ENCODE results near the gene SMAD1.

SMAD1 gene

GRCh38 chr4:145589916-145590702 lies 108.5 kb downstream of the SMAD1 start:
- H3K9me3 Mint-ChIP-seq: no peaks in the 10 kb centered on the region
- no peak for DNase-seq (ENCODE audit: low spot score in 2 of 2)

DNA sequence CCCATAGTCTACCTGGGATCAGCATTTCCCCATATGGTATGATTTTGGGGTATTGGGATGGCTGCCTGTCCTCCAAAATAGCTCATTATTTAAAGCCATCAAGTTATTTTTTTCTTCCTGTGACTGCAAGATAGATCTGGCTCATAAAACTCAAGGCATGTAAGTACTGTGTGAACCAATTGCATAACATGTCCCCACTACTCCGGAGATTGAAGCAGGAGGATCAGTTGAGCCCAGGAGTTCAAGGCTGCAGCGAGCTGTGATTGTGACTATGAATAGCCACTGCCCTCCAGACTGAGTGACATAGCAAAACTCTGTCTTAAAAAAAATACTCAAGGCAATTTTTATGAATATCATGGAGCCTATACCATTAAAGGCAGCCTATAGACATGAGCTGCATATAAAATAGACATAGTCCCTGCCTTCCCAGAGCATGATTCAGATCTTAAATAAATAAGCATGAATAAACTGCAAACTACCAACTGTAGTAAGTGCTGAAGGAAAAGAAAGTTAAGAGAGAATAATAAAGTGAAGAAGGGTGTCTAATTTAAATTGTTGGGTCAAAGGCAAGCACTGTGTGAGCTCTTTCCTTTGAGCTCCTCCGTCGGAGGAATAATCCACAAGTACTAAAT lies 120.6 kb downstream of the SMAD1 start:
- Mint-ChIP-seq H3K4me1 (no peaks in the 10 kb centered on the region), H3K4me3 (no peak overlapping the region), H3K27ac (no peak overlapping the region), H3K36me3 (no peaks in the 10 kb centered on the region), H3K9me3 (peaks cover 5% of the 10 kb centered on the region)
- no peak for ATAC-seq
- DNase-seq (ENCODE audit: low spot score in 2 of 2): no peak

More at GRCh38 chr4:145589916-145590702, 108.5 kb downstream of the SMAD1 start:
- no peak overlapping the region for H3K4me3 Mint-ChIP-seq
- H3K36me3 Mint-ChIP-seq: no peaks in the 10 kb centered on the region
- no peak overlapping the region for H3K27ac Mint-ChIP-seq
- H3K4me1 Mint-ChIP-seq: no peaks in the 10 kb centered on the region
- ATAC-seq: no peak

GRCh38 chr4:145605941-145606340 lies 124.3 kb downstream of the SMAD1 start:
- DNase-seq (ENCODE audit: low spot score in 2 of 2): no peak
- Mint-ChIP-seq H3K36me3 (no peaks in the 10 kb centered on the region), H3K9me3 (peaks cover 5% of the 10 kb centered on the region), H3K27ac (no peak overlapping the region), H3K4me3 (no peak overlapping the region), H3K4me1 (no peaks in the 10 kb centered on the region)
- no peak for ATAC-seq

Data from stimulated activated effector memory CD8-positive, alpha-beta T cell treated with anti-CD3 and anti-CD28 coated beads, Interleukin-12 subunit alpha, Interleukin-12 subunit beta, amount 100 ng/mL, for 72 hours (primary cell).